ENCODE data around the gene LDAF1.
"Not testable (repeated sequence)": the region's sequence is repeated elsewhere in the genome, so short reads cannot be mapped to it uniquely, and the experiment has no call there.

The LDAF1 gene

DNA sequence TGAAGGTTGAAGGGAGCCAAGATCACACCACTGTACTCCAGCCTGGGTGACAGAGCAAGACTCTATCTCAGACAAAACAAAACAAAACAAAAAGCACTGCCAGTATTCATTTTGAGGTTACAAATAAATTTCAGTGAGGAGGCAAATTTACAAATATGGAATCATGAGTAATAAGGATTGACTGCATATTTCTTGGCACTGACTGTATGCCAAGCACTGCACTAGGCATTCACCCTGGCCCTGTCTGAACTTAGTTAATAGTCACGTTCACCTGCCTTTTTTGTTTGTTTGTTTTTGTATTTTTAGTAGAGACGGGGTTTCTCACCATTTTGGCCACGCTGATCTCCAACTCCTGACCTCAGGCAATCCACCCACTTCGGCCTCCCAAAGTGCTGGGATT, 5.1 kb downstream of the LDAF1 start:
- DNase-seq = no peak

DNA sequence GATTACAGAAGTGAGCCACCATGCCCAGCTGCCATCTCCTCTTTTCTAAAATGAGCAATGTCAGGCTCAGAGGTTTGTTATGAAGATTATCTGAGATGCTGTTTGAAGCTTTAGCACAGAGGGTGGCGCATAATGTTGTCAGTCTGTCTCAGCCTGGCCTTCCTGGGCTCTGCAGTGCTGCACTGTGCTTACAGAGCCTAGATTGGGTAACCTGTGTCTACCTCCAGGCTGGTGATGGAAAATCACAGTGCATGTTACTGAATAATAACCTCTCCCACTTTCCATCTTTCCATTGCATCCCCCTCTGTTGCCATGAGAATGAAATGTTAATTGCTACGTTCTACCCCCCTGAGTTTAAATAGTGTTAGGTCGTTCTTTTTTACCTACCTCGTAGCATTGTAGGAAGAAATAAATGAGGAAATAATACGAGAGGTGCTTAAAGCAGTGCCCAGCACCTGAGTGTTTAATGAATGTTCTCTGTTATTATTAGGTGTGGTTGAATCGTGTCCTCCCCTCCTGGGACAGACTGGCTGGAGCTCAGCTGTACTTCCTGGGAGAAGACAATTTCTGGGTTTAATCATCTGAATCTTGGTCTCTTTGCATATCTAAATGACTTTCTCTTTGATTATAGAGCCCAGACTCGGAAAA, 6.2 kb downstream of the LDAF1 start:
- DNase-seq = no peak

- DNase-seq = no peak
These were observed 8.1 kb downstream of the LDAF1 start for GRCh38 chr16:21166561-21166961.

- no peak for DNase-seq
These were observed 8.9 kb downstream of the LDAF1 start for GRCh38 chr16:21167360-21167759.

GRCh38 chr16:21167929-21168602, 9.6 kb downstream of the LDAF1 start:
- DNase-seq = no peak

GRCh38 chr16:21169249-21169981, 10.9 kb downstream of the LDAF1 start:
- DNase-seq = no peak

- not testable (repeated sequence) for DNase-seq
These were observed 11.6 kb downstream of the LDAF1 start for GRCh38 chr16:21170116-21170515.

DNA sequence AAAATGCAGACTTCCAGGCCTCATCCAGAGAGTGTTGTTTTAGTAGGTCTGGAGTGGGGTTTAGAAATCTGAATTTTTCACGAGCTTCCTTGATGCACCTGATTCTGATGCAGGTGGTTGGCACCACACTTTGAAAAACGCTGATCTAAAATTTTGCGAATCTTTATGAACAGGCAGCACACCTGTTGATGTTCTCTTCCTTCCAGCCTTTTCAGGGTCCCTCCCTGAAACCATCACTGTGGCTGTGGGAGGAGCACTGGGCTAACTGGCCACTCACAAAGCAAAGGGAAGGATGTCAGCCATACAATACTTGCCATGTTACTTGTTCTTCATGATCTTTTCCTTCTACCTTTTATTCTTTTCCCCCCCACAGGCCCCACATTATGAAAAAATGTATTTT, 14.2 kb downstream of the LDAF1 start:
- no peak for DNase-seq

DNA sequence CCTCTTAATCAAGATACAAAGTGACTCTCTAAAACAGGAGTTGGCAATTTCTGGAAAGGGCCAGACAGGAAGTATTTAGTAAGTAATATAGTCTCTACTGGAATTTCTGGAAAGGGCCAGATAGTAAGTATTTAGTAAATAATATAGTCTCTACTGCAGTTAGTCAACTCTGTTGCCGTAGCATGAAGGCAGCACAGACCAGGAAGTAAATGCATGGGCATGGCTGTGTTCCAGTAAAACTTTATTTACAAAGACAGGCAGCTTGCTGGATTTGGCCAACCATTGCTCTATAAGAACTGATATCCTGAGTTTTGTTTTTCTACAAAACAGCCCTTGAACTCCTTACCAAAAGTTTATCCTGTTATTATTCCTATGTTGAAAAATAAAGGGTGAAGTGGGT, 16.9 kb downstream of the LDAF1 start:
- DNase-seq = no peak

GRCh38 chr16:21179126-21179982, 20.9 kb downstream of the LDAF1 start:
- no peak for DNase-seq

- DNase-seq = no peak
These were observed 21.5 kb downstream of the LDAF1 start for GRCh38 chr16:21179983-21180365.

DNA sequence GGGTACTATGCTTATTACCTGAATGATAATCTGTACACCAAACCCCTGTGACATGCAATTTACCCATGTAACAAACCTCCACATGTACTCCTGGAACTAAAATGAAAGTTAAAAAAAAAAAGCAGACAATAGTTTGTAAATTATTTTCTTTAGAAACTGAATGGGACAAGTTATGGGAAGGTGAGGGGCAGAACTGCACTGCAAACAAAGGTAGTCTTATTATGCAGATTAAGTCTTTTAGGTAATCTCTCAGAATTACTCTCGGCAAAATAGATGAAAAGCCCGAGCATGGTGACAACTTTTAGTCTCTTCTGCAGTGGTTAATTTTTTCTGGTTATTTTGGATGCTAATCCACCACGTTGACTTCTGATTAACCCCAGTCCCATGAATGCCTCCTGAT, 25.5 kb downstream of the LDAF1 start:
- DNase-seq = no peak

- no peak for DNase-seq
These were observed 26.4 kb downstream of the LDAF1 start for GRCh38 chr16:21184834-21185233.

DNA sequence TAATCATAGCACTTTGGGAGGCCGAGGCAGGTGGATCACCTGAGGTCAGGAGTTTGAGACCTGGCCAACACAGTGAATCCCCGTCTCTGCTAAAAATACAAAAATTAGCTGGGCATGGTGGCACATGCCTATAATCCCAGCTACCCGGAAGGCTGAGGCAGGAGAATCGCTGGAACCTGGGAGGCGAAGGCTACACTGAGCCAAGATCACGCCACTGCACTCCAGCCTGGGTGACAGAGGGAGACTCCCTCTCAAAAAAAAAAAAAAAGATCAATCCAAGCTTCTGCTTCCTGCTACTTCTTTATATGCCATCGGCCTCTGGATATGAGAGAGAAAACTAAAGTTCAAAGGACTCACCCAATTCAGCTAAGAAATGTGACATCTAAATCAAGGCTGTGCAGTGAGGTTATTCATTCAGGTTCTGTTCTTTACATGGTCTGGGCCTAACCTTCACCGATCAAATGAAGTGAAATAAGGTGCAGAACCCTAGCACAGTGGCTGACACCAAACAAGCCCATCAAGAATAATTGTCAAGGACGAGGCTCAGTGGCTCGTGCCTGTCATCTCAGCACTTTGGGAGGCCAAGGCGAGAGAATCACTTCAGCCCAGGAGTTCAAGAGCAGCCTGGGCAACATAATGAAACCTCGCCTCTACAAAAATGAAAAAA, 27.3 kb downstream of the LDAF1 start:
- no peak for DNase-seq

DNA sequence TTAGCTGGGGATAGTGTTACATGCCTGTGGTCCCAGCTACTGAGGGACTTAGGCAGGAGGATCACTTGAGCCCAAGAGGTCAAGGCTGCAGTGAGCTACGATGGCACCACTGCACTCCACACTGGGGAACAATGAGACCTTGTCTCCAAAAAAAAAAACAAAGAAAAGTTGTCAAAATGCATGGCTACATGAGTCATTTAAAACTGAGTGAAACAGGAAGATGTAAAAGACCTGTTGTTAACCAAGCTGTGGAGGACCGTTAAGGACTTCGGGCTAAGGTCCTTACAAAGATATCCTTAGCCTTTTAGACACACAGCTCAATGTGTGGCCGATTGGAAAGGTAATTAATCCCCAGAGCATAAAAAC, 27.8 kb downstream of the LDAF1 start:
- no peak for DNase-seq

GRCh38 chr16:21189311-21189710, 30.8 kb downstream of the LDAF1 start:
- DNase-seq = no peak

GRCh38 chr16:21190013-21190412, 31.5 kb downstream of the LDAF1 start:
- DNase-seq = no peak

GRCh38 chr16:21190599-21190998, 32.1 kb downstream of the LDAF1 start:
- DNase-seq = no peak

- DNase-seq = no peak
These were observed 34.5 kb downstream of the LDAF1 start for GRCh38 chr16:21192991-21193390.

DNA sequence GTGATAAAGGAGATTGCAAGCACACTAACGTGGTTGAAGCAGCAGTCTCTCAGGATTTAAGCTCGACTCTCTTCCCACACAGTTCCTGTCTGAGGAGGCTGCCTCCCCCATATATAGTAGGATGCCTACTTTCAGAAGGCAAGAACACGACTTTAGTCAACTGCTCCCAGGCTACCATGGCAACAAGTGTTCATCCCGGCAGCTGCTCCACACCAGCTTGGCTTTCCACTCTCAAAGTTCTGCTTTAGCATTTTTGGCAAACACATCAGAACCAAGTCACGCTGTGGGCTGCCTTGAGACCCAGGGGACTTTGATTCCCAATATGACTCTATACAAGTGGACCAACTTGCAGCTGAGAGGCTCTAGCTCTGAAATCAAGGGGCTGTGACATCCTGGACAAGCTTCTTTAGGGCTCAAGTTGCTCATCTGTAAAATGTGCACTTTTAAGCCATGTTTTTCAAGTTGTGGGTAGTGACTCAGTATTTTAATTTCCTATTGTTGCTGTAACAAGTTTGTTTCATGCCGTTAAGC, 36.4 kb downstream of the LDAF1 start:
- DNase-seq = no peak

DNA sequence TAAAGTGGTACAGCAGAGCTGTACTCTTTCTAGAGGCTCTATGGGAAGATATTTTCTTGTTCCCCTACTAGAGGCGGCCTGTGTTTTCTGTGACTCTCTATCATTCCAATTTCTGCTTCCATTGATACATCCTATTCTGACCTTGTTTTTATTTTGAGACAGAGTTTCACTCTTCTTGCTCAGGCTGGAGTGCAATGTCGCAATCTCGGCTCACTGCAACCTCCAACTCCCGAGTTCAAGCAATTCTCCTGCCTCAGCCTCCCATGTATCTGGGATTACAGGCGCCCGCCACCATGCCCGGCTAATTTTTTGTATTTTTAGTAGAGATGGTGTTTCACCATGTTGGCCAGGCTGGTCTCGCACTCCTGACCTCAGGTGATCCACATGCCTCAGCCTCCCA, 36.9 kb downstream of the LDAF1 start:
- not testable (repeated sequence) for DNase-seq

DNA sequence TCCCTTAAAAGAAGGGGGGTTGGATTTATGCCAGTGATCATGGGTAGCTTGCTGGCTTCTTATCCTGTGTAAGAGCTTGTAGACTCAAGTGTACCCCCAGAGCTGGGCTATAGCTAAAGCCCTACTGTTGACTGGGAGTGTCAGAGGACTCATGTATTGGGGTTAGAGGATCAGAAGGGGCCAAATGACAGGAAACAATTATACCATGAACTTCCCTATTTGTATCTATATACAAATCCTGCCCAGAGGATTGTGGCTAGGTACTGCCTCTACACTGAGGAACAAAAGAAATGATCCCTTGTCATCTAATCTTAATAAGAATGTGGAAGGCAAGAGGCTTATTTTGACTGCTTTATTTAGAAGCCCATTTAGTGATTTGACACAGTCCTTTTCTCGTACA, 38.6 kb downstream of the LDAF1 start:
- no peak for DNase-seq

DNA sequence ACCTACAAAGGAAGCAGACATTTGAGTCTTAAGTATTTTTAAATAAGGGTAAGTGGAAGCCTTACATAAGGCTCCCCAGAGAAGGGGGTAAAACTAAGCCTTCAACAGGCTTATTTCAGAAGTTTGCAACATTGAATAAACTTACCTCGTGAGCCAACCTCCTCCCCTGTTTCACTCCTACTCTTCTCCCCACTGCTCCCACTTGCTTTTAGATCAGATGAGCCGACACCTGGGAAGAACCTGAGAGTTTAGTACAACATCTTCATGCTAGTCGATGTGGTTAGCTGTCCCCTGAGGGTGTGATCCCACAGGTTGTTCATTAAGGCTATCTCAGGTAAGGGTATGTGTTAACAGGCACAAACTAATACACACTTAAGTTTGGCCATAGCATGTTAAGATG, 39.1 kb downstream of the LDAF1 start:
- no peak for DNase-seq

Measured in NCI-H2107 (cell line).